HepG2 (cell line): ENCODE results near the gene CCDC85C. TPM values are rescaled to one million over a fixed set of nuclear protein-coding genes. Genes with fewer than 3 reads are reported as not detected.

Experiments
- EZH2 ChIP-seq: conservative IDR thresholded peaks from 2 replicates; pipeline ENCODE4 v1.6.1; 2012; ENCODE audit warnings: mild to moderate bottlenecking, low read depth, low read length, moderate library complexity
- MYC ChIP-seq: sonication (generic); formaldehyde crosslinking; IDR thresholded peaks from 2 replicates; pipeline ENCODE4 v1.9.0; 2021; ENCODE audit warnings: missing genetic modification reagents, borderline replicate concordance
- NCOA5 ChIP-seq: sonication (generic); formaldehyde crosslinking; IDR thresholded peaks from 2 replicates; pipeline ENCODE4 v1.4.0; 2020; ENCODE audit warnings: missing genetic modification reagents
- NFRKB ChIP-seq: fragments of 450-650 bp; IDR thresholded peaks from 2 replicates; pipeline ENCODE4 v1.6.1; 2017
- RARA ChIP-seq: IDR thresholded peaks from 2 replicates; pipeline ENCODE4 v1.6.1; 2016; ENCODE audit warnings: missing genetic modification reagents, missing compliant biosample characterization
- SOX6 ChIP-seq, 2 experiments: fragments of 450-650 bp in 1 of 2; sonication (generic) in 1 of 2; formaldehyde crosslinking in 1 of 2; IDR thresholded peaks; 2 replicates each; pipeline versions ENCODE4 v1.4.0 to v1.6.1; 2017 to 2020; ENCODE audit warnings: antibody characterized with exemption in 1 of 2, mild to moderate bottlenecking in 1 of 2, missing genetic modification reagents in 1 of 2
- STAG1 ChIP-seq: sonication (generic); formaldehyde crosslinking; IDR thresholded peaks from 2 replicates; pipeline ENCODE4 v1.4.0; 2020; ENCODE audit warnings: missing genetic modification reagents
- ZEB1 ChIP-seq: IDR thresholded peaks from 2 replicates; pipeline ENCODE4 v1.6.1; 2012; ENCODE audit warnings: mild to moderate bottlenecking, low read depth, inconsistent platforms; ENCODE audit not compliant: insufficient replicate concordance
- ZMYM4 ChIP-seq: sonication (generic); formaldehyde crosslinking; IDR thresholded peaks from 2 replicates; pipeline ENCODE4 v1.8.1; 2023; ENCODE audit warnings: mild to moderate bottlenecking, missing genetic modification reagents
- ZNF17 ChIP-seq: sonication (generic); formaldehyde crosslinking; IDR thresholded peaks from 2 replicates; pipeline ENCODE4 v1.5.0; 2020; ENCODE audit warnings: mild to moderate bottlenecking, missing genetic modification reagents
- ZNF543 ChIP-seq: sonication (generic); formaldehyde crosslinking; IDR thresholded peaks from 2 replicates; pipeline ENCODE4 v1.4.0; 2020; ENCODE audit warnings: mild to moderate bottlenecking, missing genetic modification reagents
- ZNF605 ChIP-seq: sonication (generic); formaldehyde crosslinking; IDR thresholded peaks from 2 replicates; pipeline ENCODE4 v1.8.0; 2022; ENCODE audit warnings: mild to moderate bottlenecking, missing genetic modification reagents
- polyA plus RNA-seq, 8 experiments: library from polyadenylated mRNA; depleted of rRNA in 3 of 8; stranded (reverse) in 7 of 8; unstranded in 1 of 8; fragments of >200 nt; fragmentation: Illumina TruSeq in 4 of 8; extraction: Trizol in 4 of 8; gene quantifications; 2 replicates each; pipeline versions ENCODE4 v1.2.1 to v1.2.3, GENCODE V29; 2011 to 2016; ENCODE audit warnings: low read depth in 4 of 8, missing spikeins in 1 of 8, mixed read lengths in 1 of 8; ENCODE audit not compliant: insufficient read depth in 1 of 8
- total RNA-seq, 5 experiments: library from RNA; depleted of rRNA; stranded (reverse); fragments of >200 nt; fragmentation: Illumina TruSeq; extraction: Trizol; gene quantifications; 2 replicates each; pipeline ENCODE4 v1.2.3, GENCODE V29; 2016; ENCODE audit warnings: low read depth in 1 of 5
- TF ChIP-seq, protein P1 (sequence below): sonication (generic); formaldehyde crosslinking; IDR thresholded peaks from 2 replicates; pipeline ENCODE4 v1.8.0; 2022; ENCODE audit warnings: mild to moderate bottlenecking, missing genetic modification reagents, moderate library complexity
- TF ChIP-seq, protein P2 (sequence below): sonication (generic); formaldehyde crosslinking; IDR thresholded peaks from one replicate; pipeline ENCODE4 v1.5.1; 2020; ENCODE audit warnings: mild to moderate bottlenecking, missing genetic modification reagents; ENCODE audit errors: not compliant biosample characterization
- TF ChIP-seq, protein P3 (sequence below): sonication (generic); formaldehyde crosslinking; conservative IDR thresholded peaks from 2 replicates; pipeline ENCODE4 v1.4.0; 2020; ENCODE audit warnings: missing genetic modification reagents
- TF ChIP-seq, protein P4 (sequence below): sonication (generic); formaldehyde crosslinking; IDR thresholded peaks from 2 replicates; pipeline ENCODE4 v1.4.0; 2020; ENCODE audit warnings: mild to moderate bottlenecking, missing genetic modification reagents

Gene CCDC85C
- total and polyA plus RNA-seq, 2 of the 13 experiments (the other 11 are each of a cell fraction or from before 2014, with no cell fraction given), result 18.8 to 43.8 TPM

DNA sequence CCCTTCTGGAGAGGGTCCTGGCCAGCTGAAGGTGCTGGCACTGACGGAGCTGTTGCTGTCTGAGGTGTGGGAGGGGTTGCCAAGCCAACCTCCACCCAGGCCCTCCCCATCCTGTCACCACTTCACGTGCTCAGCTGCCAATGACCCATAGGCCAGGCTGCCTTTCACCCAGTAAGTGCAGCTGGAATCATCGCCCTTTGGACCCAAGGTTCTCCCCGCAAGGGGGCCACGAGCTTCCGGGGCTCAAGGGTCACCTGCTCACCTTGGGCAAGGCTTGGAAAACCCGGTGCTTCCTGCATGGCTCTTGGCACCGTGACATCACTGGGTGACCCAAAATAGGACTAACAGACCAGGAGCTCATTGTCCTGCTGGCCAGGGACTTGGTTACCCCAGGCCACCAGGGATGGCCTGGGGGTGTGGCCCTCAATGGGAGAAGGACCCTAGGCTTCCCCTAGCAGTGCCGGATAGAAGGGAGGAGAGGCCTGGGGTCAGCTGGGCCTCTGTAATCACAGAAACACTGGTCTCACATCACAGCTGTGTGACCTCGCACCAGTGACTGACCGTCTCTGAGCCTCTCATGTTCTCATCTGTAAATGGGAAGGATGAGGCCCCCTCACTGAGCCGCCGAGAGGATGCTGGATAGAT, 51.3 kb downstream of the CCDC85C start (continued):
- TF ChIP-seq ZEB1 (peak; percentile 86), SOX6 (IDR thresholded peaks at IDR 0.05) (no peak), SOX6 (CRISPR knock-in tag; IDR thresholded peaks at IDR 0.05) (peak; percentile 95), STAG1 (CRISPR knock-in tag) (peak; percentile 34), EZH2 (no peak), ZMYM4 (CRISPR knock-in tag) (peak; percentile 94), ZNF543 (peak; percentile 85; the same call in 1 of the 2 replicates), ZNF605 (CRISPR knock-in tag) (peak; percentile 96), MYC (CRISPR knock-in tag) (peak; percentile 94), NCOA5 (CRISPR knock-in tag) (no peak), ZNF17 (CRISPR knock-in tag) (no peak), NFRKB (no peak), RARA (peak; percentile 98)
- TF ChIP-seq, protein P1, sequence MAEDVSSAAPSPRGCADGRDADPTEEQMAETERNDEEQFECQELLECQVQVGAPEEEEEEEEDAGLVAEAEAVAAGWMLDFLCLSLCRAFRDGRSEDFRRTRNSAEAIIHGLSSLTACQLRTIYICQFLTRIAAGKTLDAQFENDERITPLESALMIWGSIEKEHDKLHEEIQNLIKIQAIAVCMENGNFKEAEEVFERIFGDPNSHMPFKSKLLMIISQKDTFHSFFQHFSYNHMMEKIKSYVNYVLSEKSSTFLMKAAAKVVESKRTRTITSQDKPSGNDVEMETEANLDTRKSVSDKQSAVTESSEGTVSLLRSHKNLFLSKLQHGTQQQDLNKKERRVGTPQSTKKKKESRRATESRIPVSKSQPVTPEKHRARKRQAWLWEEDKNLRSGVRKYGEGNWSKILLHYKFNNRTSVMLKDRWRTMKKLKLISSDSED, result no peak
- TF ChIP-seq, protein P2, sequence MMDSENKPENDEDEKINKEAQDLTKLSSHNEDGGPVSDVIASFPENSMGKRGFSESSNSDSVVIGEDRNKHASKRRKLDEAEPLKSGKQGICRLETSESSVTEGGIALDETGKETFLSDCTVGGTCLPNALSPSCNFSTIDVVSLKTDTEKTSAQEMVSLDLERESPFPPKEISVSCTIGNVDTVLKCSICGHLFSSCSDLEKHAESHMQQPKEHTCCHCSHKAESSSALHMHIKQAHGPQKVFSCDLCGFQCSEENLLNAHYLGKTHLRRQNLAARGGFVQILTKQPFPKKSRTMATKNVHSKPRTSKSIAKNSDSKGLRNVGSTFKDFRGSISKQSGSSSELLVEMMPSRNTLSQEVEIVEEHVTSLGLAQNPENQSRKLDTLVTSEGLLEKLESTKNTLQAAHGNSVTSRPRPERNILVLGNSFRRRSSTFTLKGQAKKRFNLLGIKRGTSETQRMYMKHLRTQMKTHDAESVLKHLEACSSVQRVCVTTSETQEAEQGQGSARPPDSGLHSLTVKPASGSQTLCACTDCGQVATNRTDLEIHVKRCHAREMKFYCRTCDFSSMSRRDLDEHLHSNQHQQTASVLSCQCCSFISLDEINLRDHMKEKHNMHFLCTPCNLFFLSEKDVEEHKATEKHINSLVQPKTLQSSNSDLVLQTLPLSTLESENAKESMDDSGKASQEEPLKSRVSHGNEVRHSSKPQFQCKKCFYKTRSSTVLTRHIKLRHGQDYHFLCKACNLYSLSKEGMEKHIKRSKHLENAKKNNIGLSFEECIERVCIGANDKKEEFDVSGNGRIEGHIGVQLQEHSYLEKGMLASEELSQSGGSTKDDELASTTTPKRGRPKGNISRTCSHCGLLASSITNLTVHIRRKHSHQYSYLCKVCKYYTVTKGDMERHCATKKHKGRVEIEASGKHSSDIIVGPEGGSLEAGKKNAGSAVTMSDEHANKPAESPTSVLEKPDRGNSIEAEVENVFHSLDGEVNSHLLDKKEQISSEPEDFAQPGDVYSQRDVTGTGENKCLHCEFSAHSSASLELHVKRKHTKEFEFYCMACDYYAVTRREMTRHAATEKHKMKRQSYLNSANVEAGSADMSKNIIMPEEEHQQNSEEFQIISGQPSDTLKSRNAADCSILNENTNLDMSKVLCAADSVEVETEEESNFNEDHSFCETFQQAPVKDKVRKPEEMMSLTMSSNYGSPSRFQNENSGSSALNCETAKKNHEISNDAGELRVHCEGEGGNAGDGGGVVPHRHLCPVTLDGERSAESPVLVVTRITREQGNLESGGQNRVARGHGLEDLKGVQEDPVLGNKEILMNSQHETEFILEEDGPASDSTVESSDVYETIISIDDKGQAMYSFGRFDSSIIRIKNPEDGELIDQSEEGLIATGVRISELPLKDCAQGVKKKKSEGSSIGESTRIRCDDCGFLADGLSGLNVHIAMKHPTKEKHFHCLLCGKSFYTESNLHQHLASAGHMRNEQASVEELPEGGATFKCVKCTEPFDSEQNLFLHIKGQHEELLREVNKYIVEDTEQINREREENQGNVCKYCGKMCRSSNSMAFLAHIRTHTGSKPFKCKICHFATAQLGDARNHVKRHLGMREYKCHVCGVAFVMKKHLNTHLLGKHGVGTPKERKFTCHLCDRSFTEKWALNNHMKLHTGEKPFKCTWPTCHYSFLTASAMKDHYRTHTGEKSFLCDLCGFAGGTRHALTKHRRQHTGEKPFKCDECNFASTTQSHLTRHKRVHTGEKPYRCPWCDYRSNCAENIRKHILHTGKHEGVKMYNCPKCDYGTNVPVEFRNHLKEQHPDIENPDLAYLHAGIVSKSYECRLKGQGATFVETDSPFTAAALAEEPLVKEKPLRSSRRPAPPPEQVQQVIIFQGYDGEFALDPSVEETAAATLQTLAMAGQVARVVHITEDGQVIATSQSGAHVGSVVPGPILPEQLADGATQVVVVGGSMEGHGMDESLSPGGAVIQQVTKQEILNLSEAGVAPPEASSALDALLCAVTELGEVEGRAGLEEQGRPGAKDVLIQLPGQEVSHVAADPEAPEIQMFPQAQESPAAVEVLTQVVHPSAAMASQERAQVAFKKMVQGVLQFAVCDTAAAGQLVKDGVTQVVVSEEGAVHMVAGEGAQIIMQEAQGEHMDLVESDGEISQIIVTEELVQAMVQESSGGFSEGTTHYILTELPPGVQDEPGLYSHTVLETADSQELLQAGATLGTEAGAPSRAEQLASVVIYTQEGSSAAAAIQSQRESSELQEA, result no peak
- TF ChIP-seq, protein P3, sequence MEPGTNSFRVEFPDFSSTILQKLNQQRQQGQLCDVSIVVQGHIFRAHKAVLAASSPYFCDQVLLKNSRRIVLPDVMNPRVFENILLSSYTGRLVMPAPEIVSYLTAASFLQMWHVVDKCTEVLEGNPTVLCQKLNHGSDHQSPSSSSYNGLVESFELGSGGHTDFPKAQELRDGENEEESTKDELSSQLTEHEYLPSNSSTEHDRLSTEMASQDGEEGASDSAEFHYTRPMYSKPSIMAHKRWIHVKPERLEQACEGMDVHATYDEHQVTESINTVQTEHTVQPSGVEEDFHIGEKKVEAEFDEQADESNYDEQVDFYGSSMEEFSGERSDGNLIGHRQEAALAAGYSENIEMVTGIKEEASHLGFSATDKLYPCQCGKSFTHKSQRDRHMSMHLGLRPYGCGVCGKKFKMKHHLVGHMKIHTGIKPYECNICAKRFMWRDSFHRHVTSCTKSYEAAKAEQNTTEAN, result no peak; the same call in 1 of the 2 replicates
- TF ChIP-seq, protein P4, sequence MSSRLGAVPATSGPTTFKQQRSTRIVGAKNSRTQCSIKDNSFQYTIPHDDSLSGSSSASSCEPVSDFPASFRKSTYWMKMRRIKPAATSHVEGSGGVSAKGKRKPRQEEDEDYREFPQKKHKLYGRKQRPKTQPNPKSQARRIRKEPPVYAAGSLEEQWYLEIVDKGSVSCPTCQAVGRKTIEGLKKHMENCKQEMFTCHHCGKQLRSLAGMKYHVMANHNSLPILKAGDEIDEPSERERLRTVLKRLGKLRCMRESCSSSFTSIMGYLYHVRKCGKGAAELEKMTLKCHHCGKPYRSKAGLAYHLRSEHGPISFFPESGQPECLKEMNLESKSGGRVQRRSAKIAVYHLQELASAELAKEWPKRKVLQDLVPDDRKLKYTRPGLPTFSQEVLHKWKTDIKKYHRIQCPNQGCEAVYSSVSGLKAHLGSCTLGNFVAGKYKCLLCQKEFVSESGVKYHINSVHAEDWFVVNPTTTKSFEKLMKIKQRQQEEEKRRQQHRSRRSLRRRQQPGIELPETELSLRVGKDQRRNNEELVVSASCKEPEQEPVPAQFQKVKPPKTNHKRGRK (CRISPR knock-in tag), result no peak
